T47D (cell line): Measurements from ENCODE around the gene LRIG1.
"Not testable (repeated sequence)": the region's sequence is repeated elsewhere in the genome, so short reads cannot be mapped to it uniquely, and the experiment has no call there.

Experiments used
- DNase-seq, 2 experiments: peaks; one replicate each; pipeline versions ENCODE4 v3.0.0 to v3.0.0-alpha.2; 2011 to 2012; ENCODE audit warnings: low read depth in 1 of 2, low spot score in 1 of 2
- JUND ChIP-seq: IDR thresholded peaks from 2 replicates; pipeline ENCODE4 v1.6.1; 2012; ENCODE audit warnings: low read depth
- in situ Hi-C: cut with HindIII; loops from 2 replicates; pipeline ENCODE4 v1.10.0; 2016; ENCODE audit warnings: low sequenced_read_pairs, low pct_unique_long_range_greater_than_20kb

Gene LRIG1

DNA sequence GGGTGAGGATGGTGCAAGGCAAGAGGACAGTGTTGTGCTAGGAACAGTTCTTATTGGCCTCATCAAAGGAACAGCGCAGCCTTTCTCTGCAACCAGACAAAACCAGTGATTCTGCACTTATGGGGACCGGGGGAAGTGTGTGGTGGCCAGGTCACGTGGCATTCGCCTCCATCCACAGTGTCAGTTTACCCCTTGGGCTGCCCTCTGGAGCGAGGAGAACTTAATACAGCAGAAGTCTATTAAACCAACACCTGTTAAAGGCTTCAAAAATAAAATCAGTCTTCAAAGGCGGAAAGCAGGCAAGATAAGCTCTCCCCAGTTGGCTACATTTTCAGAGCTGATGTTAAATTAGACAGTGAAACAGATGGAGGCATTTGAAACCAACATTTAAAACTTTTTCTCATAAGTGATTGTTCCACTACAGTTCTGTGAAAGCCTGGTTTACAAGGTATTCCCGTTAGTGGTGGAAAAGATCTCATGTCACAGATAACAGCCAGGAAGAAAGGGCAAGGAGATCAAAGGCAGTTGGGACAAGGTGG, 75.2 kb downstream of the LRIG1 start:
- TF ChIP-seq JUND, result no peak
- DNase-seq, result no peak
- in situ Hi-C loops, result no loop called here

DNA sequence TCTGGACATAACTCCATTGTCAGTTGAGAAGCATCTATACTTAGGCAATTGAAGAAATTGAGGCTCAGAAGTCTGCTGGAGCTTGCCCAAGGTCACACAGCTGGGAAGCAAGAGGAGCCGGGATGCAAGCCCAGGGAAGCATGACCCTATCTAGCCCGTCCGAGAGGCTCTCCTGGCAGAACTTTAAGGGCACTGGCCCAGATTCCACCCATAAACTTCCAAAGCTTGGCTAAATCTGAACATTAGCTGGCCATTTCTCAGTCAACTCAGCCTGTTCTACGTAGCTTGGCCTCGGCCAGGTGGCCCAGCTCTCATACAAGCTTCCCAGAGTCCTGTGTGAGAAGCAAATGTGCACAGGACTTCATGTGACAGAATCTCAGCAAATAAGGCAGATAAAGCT, 75.8 kb downstream of the LRIG1 start:
- in situ Hi-C loops, result no loop called here
- no peak for DNase-seq
- no peak for TF ChIP-seq JUND

DNA sequence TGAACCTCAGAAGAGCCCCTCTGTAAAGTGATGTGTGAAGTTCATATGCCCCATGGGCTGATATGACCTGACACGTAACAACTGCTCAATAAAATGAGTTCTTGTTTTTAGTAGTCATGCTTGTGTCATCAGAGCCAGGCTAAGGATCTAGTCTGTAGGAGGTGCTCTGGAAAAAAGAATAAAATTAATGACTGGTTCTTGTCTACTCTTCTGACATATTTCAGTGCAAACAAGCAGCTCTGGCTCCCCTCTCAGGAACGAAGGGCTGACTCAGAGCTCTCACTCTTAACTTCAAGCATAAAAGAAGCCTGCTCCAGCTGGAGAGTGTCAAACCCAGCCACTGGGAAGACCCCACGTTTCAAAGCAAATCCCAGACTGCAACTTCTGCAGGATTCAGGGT, 77.0 kb downstream of the LRIG1 start:
- TF ChIP-seq JUND, result no peak
- no peak for DNase-seq
- in situ Hi-C loops, result no loop called here

DNA sequence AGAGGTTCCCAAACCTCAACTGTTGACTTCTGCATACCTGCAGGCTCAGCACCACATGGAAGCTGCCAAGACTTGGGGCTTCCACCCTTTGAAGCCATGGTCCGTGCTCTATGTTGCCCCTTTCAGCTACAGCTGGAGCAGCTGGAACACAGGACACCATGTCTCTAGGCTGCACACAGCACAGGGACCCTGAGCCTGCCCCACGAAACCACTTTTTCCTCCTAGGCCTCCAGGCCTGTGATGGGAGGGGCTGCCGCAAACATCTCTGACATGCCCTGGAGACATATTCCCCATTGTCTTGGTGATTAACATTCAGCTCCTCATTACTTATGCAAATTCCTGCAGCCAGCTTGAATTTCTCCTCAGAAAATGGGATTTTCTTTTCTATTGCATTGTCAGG, 78.9 kb downstream of the LRIG1 start:
- in situ Hi-C loops, DNase-seq: not testable (repeated sequence)

DNA sequence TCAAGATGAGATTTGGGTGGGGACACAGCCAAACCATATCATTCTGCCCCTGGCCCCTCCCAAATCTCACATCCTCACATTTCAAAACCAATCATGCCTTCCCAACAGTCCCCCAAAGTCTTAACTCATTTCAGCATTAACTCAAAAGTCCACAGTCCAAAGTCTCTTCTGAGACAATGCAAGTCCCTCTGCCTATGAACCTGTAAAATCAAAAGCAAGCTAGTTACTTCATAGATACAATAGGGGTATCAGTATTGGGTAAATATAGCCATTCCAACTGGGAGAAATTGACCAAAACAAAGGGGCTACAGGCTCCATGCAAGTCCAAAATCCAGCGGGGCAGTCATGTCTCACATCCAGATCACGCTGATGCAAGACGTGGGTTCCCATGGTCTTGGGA, 79.7 kb downstream of the LRIG1 start:
- DNase-seq, in situ Hi-C loops: not testable (repeated sequence)

DNA sequence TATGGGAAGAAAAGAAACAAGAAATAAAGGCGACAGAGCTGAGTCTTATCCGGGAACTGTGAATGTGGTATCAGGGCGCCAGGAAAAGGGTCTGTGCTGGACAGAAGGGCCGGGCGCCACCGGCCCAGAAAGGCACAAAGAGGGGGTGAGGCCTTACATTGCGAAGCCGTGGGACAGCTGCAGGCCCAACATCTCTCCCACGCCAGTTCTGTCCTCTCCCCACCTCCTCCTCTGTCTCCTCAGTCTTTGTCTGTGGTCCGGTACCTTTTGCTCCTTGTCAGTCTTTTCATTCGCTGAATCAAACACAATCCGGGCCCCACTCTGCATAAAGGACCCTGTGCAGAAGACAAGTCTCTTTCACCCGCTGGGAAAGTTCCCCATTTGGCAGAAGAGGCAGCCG, 81.8 kb downstream of the LRIG1 start:
- in situ Hi-C loops, result no loop called here
- TF ChIP-seq JUND, result no peak
- no peak for DNase-seq

DNA sequence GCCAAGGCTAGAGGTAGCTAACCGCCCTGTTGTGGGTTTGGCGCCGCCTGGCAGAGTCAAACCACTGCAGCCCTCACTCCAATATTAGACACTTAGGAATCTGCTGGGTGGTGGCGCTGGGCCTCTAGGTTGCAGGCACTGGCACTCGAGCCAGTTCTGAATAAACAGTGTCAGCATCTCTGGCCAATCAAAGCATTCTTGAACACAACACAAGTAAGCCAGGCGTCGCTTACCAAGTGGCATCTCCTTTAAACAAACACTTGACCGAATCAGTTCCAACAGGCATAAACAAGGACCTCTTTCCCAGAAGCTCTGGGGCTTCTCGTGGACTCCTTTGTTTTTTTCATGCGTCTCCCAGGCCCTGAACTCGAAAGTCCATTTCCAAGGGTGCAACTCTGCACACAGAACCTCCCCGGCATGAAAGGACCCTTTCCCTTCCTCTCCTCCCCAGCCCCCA, 82.3 kb downstream of the LRIG1 start:
- TF ChIP-seq JUND, result no peak
- in situ Hi-C loops, result no loop called here
- DNase-seq, result peak; percentile 64 to 95

DNA sequence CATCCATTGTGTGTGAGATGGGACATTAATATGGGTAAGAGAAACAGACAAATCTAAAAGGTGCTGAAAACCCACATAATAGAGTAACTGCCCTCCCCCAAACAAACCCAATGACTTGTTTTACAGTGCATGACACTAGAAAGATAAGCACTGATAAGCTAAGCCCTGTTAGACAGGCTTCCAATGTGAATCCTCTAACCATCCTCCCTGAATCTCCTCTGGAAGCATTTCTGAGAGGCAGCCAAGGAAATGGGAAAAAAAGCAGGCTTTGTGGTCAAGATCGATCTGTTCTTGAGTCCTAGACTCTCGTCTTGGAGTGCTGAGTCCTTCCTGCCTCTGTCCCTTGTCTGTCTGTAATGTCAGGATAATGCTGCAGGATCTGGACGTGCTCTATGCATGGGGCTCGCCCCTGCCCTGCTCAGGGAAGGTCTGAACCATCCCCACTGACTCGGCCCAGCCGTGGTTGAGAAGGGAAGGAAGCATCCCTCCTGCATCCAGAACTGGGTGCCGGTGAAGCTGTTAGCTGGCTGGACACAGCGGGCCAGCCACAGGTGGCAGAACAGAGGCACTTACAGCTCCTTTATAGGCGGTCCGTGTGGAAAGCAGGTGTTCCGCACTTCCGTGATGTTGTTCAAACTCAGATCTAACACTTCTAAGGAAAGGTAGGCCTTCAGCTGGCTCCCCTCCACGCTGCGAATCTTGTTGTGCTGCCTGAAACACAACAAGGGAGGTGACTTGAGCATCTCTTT, 84.1 kb downstream of the LRIG1 start:
- in situ Hi-C loops, result no loop called here
- DNase-seq, result peak in 1 of 2 experiments; percentile 57
- TF ChIP-seq JUND, result no peak

DNA sequence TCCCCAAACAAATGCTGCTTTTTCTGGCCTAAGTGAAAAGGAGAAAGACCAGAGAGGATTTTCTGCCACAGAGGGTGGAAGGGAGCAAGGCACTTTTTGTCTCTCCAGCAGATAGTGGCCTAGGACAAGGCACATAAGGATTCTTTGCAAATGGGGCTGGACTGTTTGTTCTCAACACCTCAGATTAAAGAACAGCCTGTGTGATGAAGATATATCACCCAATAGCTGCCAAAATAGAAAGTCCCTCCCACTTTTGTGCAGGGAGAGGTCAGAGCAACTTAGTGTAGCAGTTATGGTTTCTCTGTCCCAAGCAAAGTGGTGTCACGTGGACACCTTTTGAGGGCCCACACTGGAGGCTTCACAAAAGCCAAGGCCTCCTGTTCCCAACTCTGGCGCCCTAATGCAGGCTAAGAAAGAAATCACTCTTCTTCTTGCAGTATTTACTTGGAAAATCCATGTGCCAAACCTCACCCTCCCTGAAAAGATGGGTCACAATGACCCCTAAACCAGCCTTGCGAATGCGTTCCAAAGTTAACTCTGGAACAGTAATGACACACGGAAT, 84.9 kb downstream of the LRIG1 start:
- peak in 1 of 2 experiments; percentile 89 for DNase-seq
- in situ Hi-C loops, result no loop called here
- TF ChIP-seq JUND, result no peak

DNA sequence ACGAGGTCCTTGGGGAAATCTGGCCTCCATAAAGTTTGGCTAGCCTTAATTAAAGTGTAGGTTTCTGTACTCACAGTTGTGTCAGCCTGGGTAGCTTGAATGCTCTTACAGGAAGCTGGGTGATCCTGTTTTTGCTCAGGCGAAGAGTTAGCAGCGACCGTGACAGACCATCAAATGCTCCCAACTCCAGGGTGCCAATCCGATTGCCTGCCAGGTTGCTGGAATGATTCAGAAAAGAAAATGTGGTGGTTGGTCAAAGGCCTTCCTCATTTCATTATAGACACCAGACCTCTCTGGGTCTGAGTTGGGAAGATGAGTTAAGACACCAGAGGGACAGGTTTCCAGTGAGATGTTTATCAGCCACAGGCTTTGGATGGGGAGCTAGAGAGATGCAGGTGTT, 86.0 kb downstream of the LRIG1 start:
- DNase-seq, result peak in 1 of 2 experiments; percentile 65
- in situ Hi-C loops, result no loop called here
- no peak for TF ChIP-seq JUND

DNA sequence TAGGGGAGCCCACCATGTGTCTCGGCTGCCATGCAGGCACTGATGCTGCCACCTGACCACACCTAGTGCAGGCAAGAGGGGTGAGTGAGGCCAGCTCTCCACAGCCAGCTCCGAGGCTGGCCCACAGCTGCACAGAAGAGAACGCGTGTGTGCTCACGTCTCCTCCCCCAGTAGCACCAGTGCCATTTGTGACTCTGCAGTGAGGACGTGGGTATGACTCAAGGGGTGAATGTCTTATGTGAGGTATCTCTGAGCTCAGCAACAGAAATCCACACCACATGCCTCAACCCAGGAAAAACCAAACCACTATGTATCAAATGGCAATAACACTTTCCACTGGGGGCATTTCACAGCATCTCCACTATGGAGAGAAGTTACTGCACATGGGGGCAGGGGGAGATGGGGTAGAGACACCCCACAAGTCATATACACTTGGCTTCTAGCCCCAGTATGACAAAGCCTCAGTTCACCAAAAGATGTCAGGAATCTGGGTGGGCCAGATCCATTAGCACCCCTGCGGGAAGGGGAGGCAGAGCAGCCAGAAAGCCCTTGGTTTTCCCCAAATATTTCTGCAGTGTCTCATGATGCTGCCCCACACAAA, 87.6 kb downstream of the LRIG1 start:
- TF ChIP-seq JUND, result no peak
- in situ Hi-C loops, result no loop called here
- no peak for DNase-seq

DNA sequence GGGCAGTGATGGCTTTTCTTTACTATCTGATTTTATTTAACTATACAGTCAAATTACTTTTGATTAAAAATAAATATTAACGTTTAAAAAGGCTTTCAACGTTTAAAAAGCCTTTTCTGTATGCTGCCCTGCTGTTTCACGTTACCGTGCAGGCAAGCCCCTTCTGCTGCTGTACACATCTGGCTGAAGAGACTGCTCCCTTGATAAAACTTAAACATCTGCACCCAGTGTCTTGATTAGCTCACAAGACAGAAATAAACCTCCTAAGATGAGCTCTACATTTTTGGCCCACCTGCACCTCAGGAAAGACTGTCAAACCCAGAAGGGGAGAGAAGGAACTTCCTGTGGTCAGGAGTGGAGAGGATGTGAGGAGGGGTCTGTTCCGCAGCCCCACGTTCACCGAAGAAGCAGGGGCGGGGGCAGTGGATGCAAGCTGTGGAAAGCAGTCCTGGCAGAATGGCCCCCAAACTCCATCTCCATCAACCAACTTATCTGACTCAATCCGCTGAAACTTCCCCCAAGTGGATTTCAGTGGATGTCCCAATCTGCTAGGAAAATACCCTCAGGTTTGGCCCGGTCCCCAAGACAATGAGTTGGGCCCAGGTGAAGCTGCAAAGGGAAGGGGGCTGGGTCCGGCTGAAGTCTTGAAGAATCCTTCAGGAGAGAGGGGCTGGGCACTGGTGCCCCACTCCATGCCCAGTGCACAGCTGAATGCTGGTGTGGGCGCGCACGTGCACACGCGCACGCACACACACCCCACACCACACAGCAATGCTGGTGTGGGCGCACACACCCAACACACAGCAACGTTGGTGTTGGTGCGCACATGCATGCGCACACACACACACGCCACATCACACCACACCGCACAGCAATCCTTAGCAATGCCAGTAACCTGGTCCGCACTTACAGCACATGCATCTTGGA, 88.6 kb downstream of the LRIG1 start:
- in situ Hi-C loops, result no loop called here
- no peak for DNase-seq
- no peak for TF ChIP-seq JUND

DNA sequence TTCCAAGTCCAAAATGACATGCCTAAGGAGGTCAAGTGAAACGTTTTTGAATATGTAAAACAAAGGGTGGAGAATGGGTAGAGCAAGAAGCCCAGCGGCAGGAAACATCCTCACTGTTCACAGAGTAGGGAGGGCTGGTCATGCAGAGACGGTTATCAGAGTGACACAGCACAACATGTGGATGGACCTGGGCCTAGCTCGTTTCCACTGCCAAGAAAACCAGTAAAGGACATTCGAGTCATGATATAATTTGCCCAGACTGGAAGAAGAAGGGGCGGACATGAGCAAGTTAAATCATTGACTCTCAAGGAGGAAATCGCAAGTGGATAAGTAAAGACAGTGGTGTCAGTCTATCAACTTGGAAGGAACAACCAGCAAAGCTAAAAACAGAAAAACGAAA, 89.3 kb downstream of the LRIG1 start:
- DNase-seq, result no peak
- TF ChIP-seq JUND, result no peak
- in situ Hi-C loops, result no loop called here
